HT1080 (cell line): ENCODE results near the gene NDP. TPM values are rescaled to one million over a fixed set of nuclear protein-coding genes. Genes with fewer than 3 reads are reported as not detected.

Source experiments
- DNase-seq: peaks from one replicate; pipeline ENCODE4 v3.0.0-alpha.2; 2015; ENCODE audit warnings: low read depth
- polyA plus RNA-seq, 2 experiments: library from polyadenylated mRNA; depleted of rRNA; stranded (reverse); fragments of >200 nt; gene quantifications; 2 replicates each; pipeline ENCODE4 v1.2.3, GENCODE V29; 2015
- total RNA-seq: library from RNA; depleted of rRNA; stranded (reverse); fragments of >200 nt; shearing (Covaris generic); gene quantifications from 2 replicates; pipeline ENCODE4 v1.2.3, GENCODE V29; 2014; rRNA removed

NDP gene
- total RNA-seq: not detected in 2 replicates
- polyA plus RNA-seq (2015; cell fraction: cytosol; rRNA removed): not detected in 2 replicates
- polyA plus RNA-seq (2015; cell fraction: nucleus; rRNA removed): not detected in 2 replicates

- DNase-seq: no peak
Measured at GRCh38 chrX:43973249-43974099, at the start of gene NDP. NDP (minus strand) TSS chrX:43973390; CDS start chrX:43958645, 14,745 bp downstream.

GRCh38 chrX:44022964-44023363 is 49.8 kb upstream of the NDP start:
- DNase-seq: no peak

- no peak for DNase-seq
Measured at GRCh38 chrX:44020693-44021092, 47.5 kb upstream of the NDP start.

- no peak for DNase-seq
Measured at GRCh38 chrX:44019911-44020310, 46.7 kb upstream of the NDP start.

- no peak for DNase-seq
Measured at GRCh38 chrX:44017676-44018075, 44.5 kb upstream of the NDP start.

- DNase-seq: no peak
Measured at GRCh38 chrX:44016906-44017305, 43.7 kb upstream of the NDP start.

GRCh38 chrX:44012484-44013096 is 39.4 kb upstream of the NDP start:
- peak; percentile 98 for DNase-seq

GRCh38 chrX:44011506-44011905 is 38.3 kb upstream of the NDP start:
- no peak for DNase-seq

- no peak for DNase-seq
Measured at GRCh38 chrX:44010626-44011025, 37.4 kb upstream of the NDP start.

- DNase-seq: no peak
Measured at GRCh38 chrX:44006081-44006480, 32.9 kb upstream of the NDP start.

- DNase-seq: no peak
Measured at GRCh38 chrX:44003975-44004374, 30.8 kb upstream of the NDP start.

GRCh38 chrX:44002567-44002966 is 29.4 kb upstream of the NDP start:
- DNase-seq: no peak

- no peak for DNase-seq
Measured at GRCh38 chrX:43998374-43998773, 25.2 kb upstream of the NDP start.

- no peak for DNase-seq
Measured at GRCh38 chrX:43996491-43996890, 23.3 kb upstream of the NDP start.

GRCh38 chrX:43986083-43986482 is 12.9 kb upstream of the NDP start:
- DNase-seq: no peak

GRCh38 chrX:43985511-43985910 is 12.3 kb upstream of the NDP start:
- no peak for DNase-seq

- DNase-seq: no peak
Measured at GRCh38 chrX:43978226-43978625, 5.0 kb upstream of the NDP start.

GRCh38 chrX:43976205-43976604 is 3.0 kb upstream of the NDP start:
- DNase-seq: no peak

GRCh38 chrX:43975796-43976195 is 2.6 kb upstream of the NDP start:
- no peak for DNase-seq

- peak; percentile 10 for DNase-seq
Measured at GRCh38 chrX:43974741-43975465, 1.7 kb upstream of the NDP start.

- DNase-seq: no peak
Measured at GRCh38 chrX:43974100-43974475, 898 bp upstream of the NDP start.
